NCI-H524 treated with DMSO at 0.1 percent for 48 hours (cell line): ENCODE data around the gene IDI1.

Experiments
- DNase-seq: peaks from one replicate; lab custom pipeline; 2025; lab: John Stamatoyannopoulos, UW

IDI1 gene

GRCh38 chr10:992871-993270 lies 56.0 kb downstream of the IDI1 start:
- DNase-seq, result no peak

DNA sequence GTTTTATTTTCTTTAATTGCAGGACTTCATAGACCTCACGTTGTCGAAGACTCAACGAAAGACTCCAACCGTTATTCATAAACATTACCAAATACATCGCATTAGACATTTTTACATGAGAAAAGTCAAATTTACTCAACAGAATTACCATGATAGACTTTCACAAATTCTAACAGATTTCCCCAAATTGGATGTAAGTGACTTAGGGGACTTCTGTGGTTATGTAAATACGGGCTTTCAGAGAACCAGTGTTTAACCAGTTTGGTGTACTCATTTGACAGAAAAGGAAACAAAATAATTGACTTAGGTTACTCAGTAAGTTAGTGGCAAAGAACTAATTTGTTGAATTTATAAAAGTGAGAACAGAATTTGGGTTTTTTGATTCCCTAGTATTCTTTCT lies 56.5 kb downstream of the IDI1 start:
- DNase-seq, result no peak

- DNase-seq, result no peak
Measured at GRCh38 chr10:990808-991207, 58.1 kb downstream of the IDI1 start.
